ENCODE data around the gene ILDR2. TPM values are rescaled to one million over a fixed set of nuclear protein-coding genes. Genes with fewer than 3 reads are reported as not detected.

Gene ILDR2
- total and polyA plus RNA-seq, 2 donors (not counting 3 experiments of a cell fraction or from before 2014, with no cell fraction given), result not detected

GRCh38 chr1:166988974-166989515 lies 13.7 kb upstream of the ILDR2 start, which contains the start of gene MAEL:
TSS of gene MAEL (plus strand) at chr1:166989280. CDS start at chr1:166989353, 73 bp downstream.
- no peaks in the 10 kb centered on the region for H3K9me3 ChIP-seq (replicated peaks; ENCODE audit: control insufficient read depth, insufficient read depth, low read length)
- no peak within 1 kb of the TSS for H2AFZ ChIP-seq (ENCODE audit: low read depth, low read length)
- ChIA-PET POLR2A (no interaction called here), CTCF (no interaction called here)
- H3K4me3 ChIP-seq (replicated peaks in 1 of 3; ENCODE audit: insufficient read depth in 1 of 3, low read depth in 1 of 3, low read length in 3 of 3), result no peak within 1 kb of the TSS
- intact Hi-C loops (cut with micrococcal nuclease) (no loop called here), dilution Hi-C loops (cut with MboI; ENCODE audit: extremely low pct_ligation_motif_present, low sequenced_read_pairs) (no loop called here)
- H3K79me2 ChIP-seq (ENCODE audit: control insufficient read depth, insufficient read depth, low read length), result no peaks in the 10 kb centered on the region
- DNase-seq (ENCODE audit: low read depth, low spot score) (no peak), FAIRE-seq (no peak)
- no peaks in the 10 kb centered on the region for H4K20me1 ChIP-seq (replicated peaks; ENCODE audit: control insufficient read depth, extremely low read depth, insufficient read depth, low read length)
- TF ChIP-seq MAX (IDR thresholded peaks at IDR 0.05; ENCODE audit: insufficient read depth, insufficient read length) (no peak), JUN (IDR thresholded peaks at IDR 0.05; ENCODE audit: borderline replicate concordance, insufficient read depth, insufficient read length, low read depth) (no peak), FOS (IDR thresholded peaks at IDR 0.05; ENCODE audit: borderline replicate concordance, insufficient read depth, low read length) (no peak), POLR2A (IDR thresholded peaks at IDR 0.05; ENCODE audit: low read depth, low read length) (no peak), MYC (IDR thresholded peaks at IDR 0.05; ENCODE audit: low read depth, low read length) (no peak), CTCF (IDR thresholded peaks at IDR 0.05; ENCODE audit: extremely low read depth in 1 of 2, insufficient read depth in 1 of 2, low read depth in 1 of 2, low read length in 2 of 2) (no peak), POLR2AphosphoS5 (IDR thresholded peaks at IDR 0.05; ENCODE audit: insufficient read depth, low read depth, low read length) (no peak), GATA2 (IDR thresholded peaks at IDR 0.05; ENCODE audit: insufficient read depth, insufficient read length, low read depth, low read length) (no peak), EZH2 (IDR thresholded peaks at IDR 0.05; ENCODE audit: borderline replicate concordance, low read depth, low read length, severe bottlenecking) (no peak)
- no peak within 1 kb of the TSS for H3K9ac ChIP-seq (replicated peaks; ENCODE audit: extremely low read depth, insufficient read depth, low read length)
- no peak within 1 kb of the TSS for H3K4me2 ChIP-seq (ENCODE audit: insufficient read depth, low read length)
- no peak within 1 kb of the TSS for H3K27ac ChIP-seq (ENCODE audit: insufficient read depth, low read depth, low read length)
- no TSS peak for BruUV-seq (replicated peaks)
- no peaks in the 10 kb centered on the region for H3K36me3 ChIP-seq (ENCODE audit: control insufficient read depth in 2 of 2, extremely low read depth in 1 of 2, insufficient read depth in 2 of 2, low read length in 2 of 2)
- no peaks in the 10 kb centered on the region for H3K4me1 ChIP-seq (ENCODE audit: control insufficient read depth, extremely low read depth, insufficient read depth, low read length)
- no peaks in the 10 kb centered on the region for H3K27me3 ChIP-seq (ENCODE audit: control insufficient read depth in 2 of 2, insufficient read depth in 2 of 2, low read length in 2 of 2)
- H3K9me1 ChIP-seq (replicated peaks; ENCODE audit: control insufficient read depth, extremely low read depth, insufficient read depth, low read length), result no peaks in the 10 kb centered on the region
